GM10847 (cell line): ENCODE results near the gene MACROD2.

ENCODE experiments used
- POLR2A ChIP-seq: IDR thresholded peaks from 2 replicates; pipeline ENCODE4 v1.6.1; 2011; ENCODE audit not compliant: insufficient read length; ENCODE audit errors: extremely low read depth

MACROD2 gene

GRCh38 chr20:15362849-15363248 lies 1367.5 kb downstream of the MACROD2 start:
- TF ChIP-seq POLR2A = no peak

DNA sequence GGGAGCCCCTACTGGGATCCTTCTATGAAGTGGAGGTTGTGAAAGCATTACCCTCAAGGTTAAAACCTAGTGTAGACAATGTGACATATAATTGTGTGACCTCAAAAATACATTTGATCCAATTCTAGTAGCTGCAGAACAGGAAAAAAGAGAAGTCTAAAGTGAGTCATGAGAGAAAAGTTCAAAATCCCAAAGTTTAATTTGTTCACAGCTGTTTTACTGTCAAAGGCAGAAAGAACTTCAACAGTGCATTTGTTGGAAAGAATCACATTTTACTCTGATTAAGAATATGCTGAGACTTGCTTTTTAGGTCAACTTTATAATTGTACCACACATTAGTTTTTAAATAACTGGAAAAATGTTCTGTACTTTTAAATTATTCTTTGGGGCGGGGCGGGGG lies 1369.5 kb downstream of the MACROD2 start:
- TF ChIP-seq POLR2A = no peak

DNA sequence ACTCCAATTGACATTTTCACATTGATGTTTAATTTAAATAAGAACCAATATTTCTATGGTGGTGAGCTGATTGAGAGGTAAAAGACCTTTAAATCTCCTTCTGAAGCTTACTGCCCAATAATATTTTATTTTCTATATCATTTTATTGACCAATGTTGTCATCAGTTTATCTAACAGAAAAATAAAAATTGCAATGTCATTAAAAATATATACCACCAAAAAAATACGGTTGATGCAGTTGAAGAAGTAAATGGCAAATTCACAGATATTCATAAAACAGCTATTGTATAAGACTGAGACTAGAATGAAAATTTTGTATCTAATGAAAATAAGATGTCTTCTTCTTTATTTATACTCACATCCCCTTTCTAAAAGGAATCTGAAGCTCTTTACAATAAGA lies 1375.1 kb downstream of the MACROD2 start:
- TF ChIP-seq POLR2A = no peak

DNA sequence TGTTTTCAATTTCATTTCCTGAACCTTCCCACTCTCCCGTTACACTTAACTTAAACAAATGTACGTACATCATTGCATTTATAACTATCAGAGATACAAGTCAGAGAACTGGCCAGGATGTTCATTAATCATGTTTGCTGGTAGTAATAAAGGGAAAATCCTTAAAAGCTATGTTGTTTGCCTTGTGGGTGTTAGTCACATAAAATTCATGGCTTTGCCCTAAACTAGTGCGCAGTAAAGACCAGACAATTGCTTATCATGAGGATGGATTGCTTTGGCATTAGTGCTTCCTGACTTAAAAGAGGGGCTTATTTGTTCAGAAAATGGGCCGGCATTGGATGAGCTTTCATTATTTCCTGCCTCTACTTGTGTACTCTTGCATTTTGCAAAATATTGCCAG lies 1379.4 kb downstream of the MACROD2 start:
- no peak for TF ChIP-seq POLR2A

- TF ChIP-seq POLR2A = no peak
These were observed 1380.5 kb downstream of the MACROD2 start for GRCh38 chr20:15375836-15376235.

- TF ChIP-seq POLR2A = no peak
These were observed 1382.8 kb downstream of the MACROD2 start for GRCh38 chr20:15378151-15378550.

GRCh38 chr20:15379681-15380296 lies 1384.5 kb downstream of the MACROD2 start:
- TF ChIP-seq POLR2A = no peak

- no peak for TF ChIP-seq POLR2A
These were observed 1385.5 kb downstream of the MACROD2 start for GRCh38 chr20:15380770-15381169.

GRCh38 chr20:15387228-15387627 lies 1391.9 kb downstream of the MACROD2 start:
- no peak for TF ChIP-seq POLR2A

- no peak for TF ChIP-seq POLR2A
These were observed 1400.1 kb downstream of the MACROD2 start for GRCh38 chr20:15395457-15395856.

GRCh38 chr20:15396026-15396425 lies 1400.7 kb downstream of the MACROD2 start:
- no peak for TF ChIP-seq POLR2A

DNA sequence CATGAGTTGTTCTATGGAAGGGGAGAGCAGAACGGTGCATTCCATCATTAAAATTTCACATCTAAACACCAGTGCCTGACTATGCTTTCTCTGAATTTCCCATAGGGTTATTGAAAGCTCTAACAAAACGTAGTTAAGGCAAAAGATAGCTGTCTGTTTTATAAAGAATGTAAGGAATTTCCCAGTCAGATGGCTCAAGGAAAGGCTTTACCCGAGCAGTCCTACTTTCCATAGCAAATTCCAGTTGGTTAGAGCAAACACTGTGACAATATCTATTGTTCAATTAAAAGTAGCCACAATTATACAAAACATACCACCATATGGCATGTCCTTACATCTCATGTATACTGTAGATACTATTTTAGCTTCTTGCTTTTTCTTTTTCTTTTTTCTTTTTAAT lies 1401.6 kb downstream of the MACROD2 start:
- TF ChIP-seq POLR2A = no peak

DNA sequence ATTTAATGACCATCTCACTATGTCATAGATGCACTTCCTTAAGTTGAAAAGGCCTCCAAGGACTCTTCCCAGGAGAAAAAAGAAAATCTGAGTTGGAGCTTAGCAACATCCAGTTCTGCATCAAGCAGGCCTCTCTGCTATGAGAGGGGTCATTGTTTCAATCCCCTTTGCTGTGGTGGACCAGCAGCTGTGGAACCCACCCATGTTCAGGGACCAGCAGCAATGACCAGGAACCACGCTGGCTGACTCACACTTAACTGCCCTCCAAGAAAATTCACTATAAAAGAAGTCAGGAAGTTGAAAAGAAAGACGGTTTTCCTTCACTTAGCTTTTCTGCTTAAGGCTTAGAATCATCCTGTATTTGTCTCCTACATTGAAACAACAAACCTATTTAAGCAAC lies 1404.5 kb downstream of the MACROD2 start:
- TF ChIP-seq POLR2A = no peak

- TF ChIP-seq POLR2A = no peak
These were observed 1410.8 kb downstream of the MACROD2 start for GRCh38 chr20:15406072-15406471.

GRCh38 chr20:15411781-15412180 lies 1416.5 kb downstream of the MACROD2 start:
- TF ChIP-seq POLR2A = no peak

GRCh38 chr20:15415908-15416307 lies 1420.6 kb downstream of the MACROD2 start:
- TF ChIP-seq POLR2A = no peak

DNA sequence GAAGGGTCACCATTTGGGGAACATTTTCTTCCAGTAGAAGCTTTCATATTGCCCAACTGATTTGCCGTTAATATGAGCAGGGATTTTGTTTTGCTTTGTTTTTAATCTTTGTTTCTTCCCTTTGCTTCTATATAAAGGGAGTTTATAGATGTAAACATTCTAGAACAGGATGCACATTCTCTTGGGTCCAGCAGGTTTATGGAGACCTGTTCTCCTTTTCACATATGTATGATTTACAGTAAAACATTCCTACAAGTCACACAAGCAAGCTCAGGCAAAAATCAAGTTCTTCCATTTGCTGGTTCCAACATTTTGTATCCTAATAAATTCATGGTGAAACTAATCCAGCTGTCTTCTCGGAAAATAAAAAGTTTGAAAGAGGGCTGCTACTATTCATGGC lies 1424.5 kb downstream of the MACROD2 start:
- TF ChIP-seq POLR2A = no peak
